NB4 (cell line): ENCODE data around the gene ZNF579.

Experiments
- MAX ChIP-seq: IDR thresholded peaks from 2 replicates; pipeline ENCODE4 v1.6.1; 2011; ENCODE audit warnings: low read depth, low read length
- POLR2A ChIP-seq: IDR thresholded peaks from 2 replicates; pipeline ENCODE4 v1.6.1; 2011; ENCODE audit warnings: mild to moderate bottlenecking; ENCODE audit not compliant: insufficient read length; ENCODE audit errors: extremely low read depth
- TF ChIP-seq, protein P1 (sequence below): IDR thresholded peaks from one replicate; pipeline ENCODE4 v1.5.1; 2012; ENCODE audit warnings: low read depth, low read length

GRCh38 chr19:55549500-55550320 lies 30.9 kb downstream of the ZNF579 start:
- TF ChIP-seq, protein P1, sequence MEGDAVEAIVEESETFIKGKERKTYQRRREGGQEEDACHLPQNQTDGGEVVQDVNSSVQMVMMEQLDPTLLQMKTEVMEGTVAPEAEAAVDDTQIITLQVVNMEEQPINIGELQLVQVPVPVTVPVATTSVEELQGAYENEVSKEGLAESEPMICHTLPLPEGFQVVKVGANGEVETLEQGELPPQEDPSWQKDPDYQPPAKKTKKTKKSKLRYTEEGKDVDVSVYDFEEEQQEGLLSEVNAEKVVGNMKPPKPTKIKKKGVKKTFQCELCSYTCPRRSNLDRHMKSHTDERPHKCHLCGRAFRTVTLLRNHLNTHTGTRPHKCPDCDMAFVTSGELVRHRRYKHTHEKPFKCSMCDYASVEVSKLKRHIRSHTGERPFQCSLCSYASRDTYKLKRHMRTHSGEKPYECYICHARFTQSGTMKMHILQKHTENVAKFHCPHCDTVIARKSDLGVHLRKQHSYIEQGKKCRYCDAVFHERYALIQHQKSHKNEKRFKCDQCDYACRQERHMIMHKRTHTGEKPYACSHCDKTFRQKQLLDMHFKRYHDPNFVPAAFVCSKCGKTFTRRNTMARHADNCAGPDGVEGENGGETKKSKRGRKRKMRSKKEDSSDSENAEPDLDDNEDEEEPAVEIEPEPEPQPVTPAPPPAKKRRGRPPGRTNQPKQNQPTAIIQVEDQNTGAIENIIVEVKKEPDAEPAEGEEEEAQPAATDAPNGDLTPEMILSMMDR: no peak
- no peak for TF ChIP-seq POLR2A
- no peak for TF ChIP-seq MAX
